ENCODE results near the gene ASTN2.

The ASTN2 gene

GRCh38 chr9:116379821-116380220 is 1035.0 kb downstream of the ASTN2 start:
- no peak for DNase-seq (ENCODE audit: low read depth)

DNA sequence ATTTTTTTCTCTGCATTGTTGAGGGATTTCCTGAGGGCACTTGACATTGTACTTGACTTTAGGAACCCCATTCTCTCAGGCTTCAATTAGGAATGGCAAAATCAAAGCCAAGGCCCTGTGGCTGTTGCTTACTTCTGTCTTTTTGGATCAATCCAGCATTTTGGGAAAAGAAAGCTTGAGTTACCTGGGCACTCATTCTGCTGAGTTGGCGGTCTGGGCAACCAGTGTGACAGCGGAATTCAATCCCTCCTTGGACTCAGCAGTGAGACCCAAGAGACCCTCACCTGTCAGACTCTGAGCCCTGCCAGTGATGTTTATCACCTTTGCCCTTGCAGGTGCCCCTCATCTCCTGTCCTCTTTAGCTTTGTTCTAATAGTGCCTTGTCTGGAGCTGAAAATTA is 1036.0 kb downstream of the ASTN2 start:
- DNase-seq (ENCODE audit: low read depth), result no peak

DNA sequence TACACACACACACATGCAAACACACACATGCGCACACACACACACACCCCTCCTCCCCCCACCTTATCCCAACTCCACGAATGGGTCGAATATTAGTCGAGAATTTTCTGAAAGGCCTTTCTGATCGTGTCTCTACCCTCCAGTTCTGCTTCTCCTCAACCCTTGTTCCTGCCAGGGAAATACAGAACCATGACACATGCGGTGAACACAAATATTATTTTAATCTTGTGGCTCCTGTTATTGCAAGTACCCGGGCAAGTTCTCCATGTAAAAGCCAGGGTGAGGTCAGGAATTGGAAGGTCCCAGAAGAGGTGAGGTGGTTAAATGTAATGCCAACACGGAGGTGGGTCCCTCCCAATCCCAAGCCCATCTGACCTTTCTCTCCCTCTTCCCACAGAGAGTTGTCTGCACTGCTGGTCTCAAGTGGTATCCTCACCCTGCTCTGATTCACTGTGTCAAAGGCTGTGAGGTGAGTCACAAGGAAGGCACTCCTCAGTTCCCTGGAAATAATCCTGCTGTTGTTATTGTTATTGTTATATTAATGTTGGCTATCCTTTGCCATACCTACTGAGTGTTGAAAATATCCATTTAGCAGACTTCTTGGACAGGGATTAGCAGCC is 1037.6 kb downstream of the ASTN2 start:
- DNase-seq (ENCODE audit: low read depth), result no peak

Measured in activated T-cell treated with anti-CD3 and anti-CD28 coated beads for 48 hours (primary cell).